Measurements from ENCODE around the gene MRPL37. TPM values are rescaled to one million over a fixed set of nuclear protein-coding genes. Genes with fewer than 3 reads are reported as not detected.

MRPL37 gene
- total and polyA plus RNA-seq, 8 donors, result 17.5 to 49.2 (median 35.1) TPM

- Histone ChIP-seq H3K27me3 (no peaks in the 10 kb centered on the region), H3K36me3 (no peaks in the 10 kb centered on the region), H3K9me3 (no peaks in the 10 kb centered on the region), H3K27ac (no peak overlapping the region), H3K4me3 (no peak overlapping the region), H3K4me1 (peaks cover 0 to 8% (median 7%) of the 10 kb centered on the region in 3 donors)
- WGBS, 2 donors, result 85 to 98% methylated on average over 3 of the region's 3 CpGs
- no peak for FAIRE-seq
- ATAC-seq, result no peak
- DNase-seq, result no peak
- no peak for TF ChIP-seq CTCF (IDR thresholded peaks at IDR 0.05)
- intact Hi-C loops (cut with DNase I), result no loop called here
Measured at GRCh38 chr1:54156201-54156600, 43.8 kb upstream of the MRPL37 start.

- H3K4me1 ChIP-seq, result peaks cover 0 to 8% (median 7%) of the 10 kb centered on the region in 3 donors
- ATAC-seq (no peak), DNase-seq (no peak), FAIRE-seq (no peak)
- intact Hi-C loops (cut with DNase I), result no loop called here
- H3K27me3 ChIP-seq, result no peaks in the 10 kb centered on the region
- no peaks in the 10 kb centered on the region for H3K9me3 ChIP-seq
- H3K4me3 ChIP-seq, result no peak overlapping the region
- WGBS, 2 donors, result 90 to 91% methylated on average over 7 of the region's 7 CpGs
- no peak for TF ChIP-seq CTCF (IDR thresholded peaks at IDR 0.05)
- no peak overlapping the region for H3K27ac ChIP-seq
- no peaks in the 10 kb centered on the region for H3K36me3 ChIP-seq
Measured at GRCh38 chr1:54156986-54157385, 43.0 kb upstream of the MRPL37 start.

- intact Hi-C loops (cut with DNase I), result no loop called here
- FAIRE-seq, result no peak
- peaks cover 0 to 8% (median 7%) of the 10 kb centered on the region in 3 donors for H3K4me1 ChIP-seq
- no peak for DNase-seq
- WGBS, 2 donors, result 88 to 91% methylated on average over 6 of the region's 6 CpGs
- H3K27ac ChIP-seq, result no peak overlapping the region
- no peak for TF ChIP-seq CTCF (IDR thresholded peaks at IDR 0.05)
- no peak for ATAC-seq
- no peaks in the 10 kb centered on the region for H3K9me3 ChIP-seq
- no peaks in the 10 kb centered on the region for H3K27me3 ChIP-seq
- no peaks in the 10 kb centered on the region for H3K36me3 ChIP-seq
- no peak overlapping the region for H3K4me3 ChIP-seq
Measured at GRCh38 chr1:54157401-54157800, 42.6 kb upstream of the MRPL37 start.

- ATAC-seq, result peak; percentile 63 to 77 (median 68)
- Histone ChIP-seq H3K27me3 (no peaks in the 10 kb centered on the region), H3K4me1 (peaks cover 0 to 8% (median 7%) of the 10 kb centered on the region in 3 donors), H3K9me3 (no peaks in the 10 kb centered on the region), H3K27ac (no peak overlapping the region), H3K4me3 (no peak overlapping the region), H3K36me3 (no peaks in the 10 kb centered on the region)
- intact Hi-C loops (cut with DNase I), result no loop called here
- no peak for TF ChIP-seq CTCF (IDR thresholded peaks at IDR 0.05)
- WGBS, 2 donors, result 51 to 54% methylated on average over 3 of the region's 3 CpGs
- peak in 5 of 6 donors; percentile 39 to 76 (median 72) for DNase-seq
- no peak for FAIRE-seq
Measured at GRCh38 chr1:54158071-54158470, 41.9 kb upstream of the MRPL37 start.

- no peak for TF ChIP-seq CTCF (IDR thresholded peaks at IDR 0.05)
- H3K27ac ChIP-seq, result no peak overlapping the region
- FAIRE-seq (no peak), DNase-seq (no peak), ATAC-seq (no peak)
- H3K27me3 ChIP-seq, result no peaks in the 10 kb centered on the region
- no peaks in the 10 kb centered on the region for H3K9me3 ChIP-seq
- intact Hi-C loops (cut with DNase I), result no loop called here
- H3K4me1 ChIP-seq, result no peaks in the 10 kb centered on the region
- no peak overlapping the region for H3K4me3 ChIP-seq
- no peaks in the 10 kb centered on the region for H3K36me3 ChIP-seq
- WGBS, 2 donors, result 68 to 74% methylated on average over 4 of the region's 4 CpGs
Measured at GRCh38 chr1:54159733-54160316, 40.1 kb upstream of the MRPL37 start.
